K562 (cell line): ENCODE measurements around the gene MAN1B1. TPM values are rescaled to one million over a fixed set of nuclear protein-coding genes. Genes with fewer than 3 reads are reported as not detected.
A peak's percentile ranks its signal among the peaks of the same experiment; 100 is the strongest.

Experiments
- FUS ChIP-seq: fragments of 200-400 bp; formaldehyde crosslinking; optimal IDR thresholded peaks from 2 replicates; pipeline ENCODE3; 2017; ENCODE audit warnings: low read depth, low read length
- KLF16 ChIP-seq: IDR thresholded peaks from 2 replicates; pipeline ENCODE4 v1.6.1; 2016; ENCODE audit warnings: antibody characterized with exemption
- NEUROD1 ChIP-seq: fragments of 150-350 bp; IDR thresholded peaks from 2 replicates; pipeline ENCODE4 v1.6.1; 2014; ENCODE audit warnings: borderline replicate concordance, low read length, low read depth; ENCODE audit not compliant: partially characterized antibody
- NONO ChIP-seq, 2 experiments: fragments of 200-400 bp in 1 of 2; fragments of 450-650 bp in 1 of 2; formaldehyde crosslinking in 1 of 2; IDR thresholded peaks; 2 replicates each; pipeline ENCODE4 v1.6.1; 2017; ENCODE audit warnings: low read depth in 2 of 2, mild to moderate bottlenecking in 2 of 2, moderate library complexity in 2 of 2, low read length in 1 of 2
- RBFOX2 ChIP-seq: fragments of 200-400 bp; formaldehyde crosslinking; IDR thresholded peaks from 2 replicates; pipeline ENCODE4 v1.6.1; 2017; ENCODE audit warnings: low read depth, mild to moderate bottlenecking, low read length, moderate library complexity
- SP1 ChIP-seq: sonication (generic); formaldehyde crosslinking; IDR thresholded peaks from 2 replicates; pipeline ENCODE4 v1.8.1; 2022; ENCODE audit warnings: mild to moderate bottlenecking, missing genetic modification reagents
- SRSF3 ChIP-seq: fragments of 200-400 bp; formaldehyde crosslinking; IDR thresholded peaks from 2 replicates; pipeline ENCODE4 v1.6.1; 2016; ENCODE audit warnings: mild to moderate bottlenecking, low read length, moderate library complexity; ENCODE audit not compliant: insufficient read depth
- ZNF77 ChIP-seq: fragments of 250-450 bp; sonication (Bioruptor Pico); IDR thresholded peaks from 2 replicates; pipeline ENCODE4 v1.5.0; 2020
- polyA plus RNA-seq, 8 experiments: library from polyadenylated mRNA; depleted of rRNA in 4 of 8; stranded (reverse) in 5 of 8; unstranded in 3 of 8; fragments of >200 nt; fragmentation: Nextera tagmentation in 2 of 8; fragmentation: Illumina TruSeq in 1 of 8; extraction: Ambion mirVana in 2 of 8; extraction: Trizol in 1 of 8; gene quantifications; 2 replicates each; pipeline versions ENCODE4 v1.2.1 to v1.2.3, GENCODE V29; 2011 to 2014; ENCODE audit warnings: inconsistent platforms in 1 of 8, missing spikeins in 1 of 8
- total RNA-seq, 7 experiments: library from RNA; depleted of rRNA in 6 of 7; stranded (reverse); fragments of >200 nt in 6 of 7; fragmentation: Illumina TruSeq in 2 of 7; extraction: Trizol in 2 of 7; gene quantifications; 2 replicates each; pipeline versions ENCODE4 v1.2.1 to v1.2.3, GENCODE V29; 2011 to 2021; ENCODE audit warnings: low replicate concordance in 1 of 7
- TF ChIP-seq, protein P1 (sequence below): fragments of 250-450 bp; sonication (Bioruptor Pico); IDR thresholded peaks from 2 replicates; pipeline ENCODE4 v1.8.0; 2022; ENCODE audit warnings: moderate library complexity, mild to moderate bottlenecking, inconsistent platforms
- TF ChIP-seq, protein P2 (sequence below): IDR thresholded peaks from 2 replicates; pipeline ENCODE4 v1.6.1; 2016; ENCODE audit warnings: missing genetic modification characterization, missing compliant biosample characterization
- TF ChIP-seq, protein P3 (sequence below): IDR thresholded peaks from 3 replicates; pipeline ENCODE4 v1.6.1; 2011; ENCODE audit warnings: borderline replicate concordance, mild to moderate bottlenecking, moderate library complexity; ENCODE audit not compliant: insufficient read length; ENCODE audit errors: extremely low read depth
- TF ChIP-seq, protein P4 (sequence below), 3 experiments: fragments of 200-800 bp in 1 of 3; fragments of 250-450 bp in 1 of 3; fragments of 450-650 bp in 1 of 3; sonication (Bioruptor Pico) in 1 of 3; sonication (Bioruptor generic) in 1 of 3; formaldehyde crosslinking in 1 of 3; IDR thresholded peaks; 2 replicates each; pipeline versions ENCODE4 v1.6.1 to v1.8.0; 2016 to 2022; ENCODE audit warnings: mild to moderate bottlenecking in 2 of 3, missing genetic modification characterization in 2 of 3, missing compliant biosample characterization in 1 of 3, moderate library complexity in 1 of 3

Gene MAN1B1
- total and polyA plus RNA-seq, 9 of the 15 experiments (the other 6 are each of a cell fraction or from before 2014, with no cell fraction given) = 0.55 to 36.6 (median 27.3) TPM

DNA sequence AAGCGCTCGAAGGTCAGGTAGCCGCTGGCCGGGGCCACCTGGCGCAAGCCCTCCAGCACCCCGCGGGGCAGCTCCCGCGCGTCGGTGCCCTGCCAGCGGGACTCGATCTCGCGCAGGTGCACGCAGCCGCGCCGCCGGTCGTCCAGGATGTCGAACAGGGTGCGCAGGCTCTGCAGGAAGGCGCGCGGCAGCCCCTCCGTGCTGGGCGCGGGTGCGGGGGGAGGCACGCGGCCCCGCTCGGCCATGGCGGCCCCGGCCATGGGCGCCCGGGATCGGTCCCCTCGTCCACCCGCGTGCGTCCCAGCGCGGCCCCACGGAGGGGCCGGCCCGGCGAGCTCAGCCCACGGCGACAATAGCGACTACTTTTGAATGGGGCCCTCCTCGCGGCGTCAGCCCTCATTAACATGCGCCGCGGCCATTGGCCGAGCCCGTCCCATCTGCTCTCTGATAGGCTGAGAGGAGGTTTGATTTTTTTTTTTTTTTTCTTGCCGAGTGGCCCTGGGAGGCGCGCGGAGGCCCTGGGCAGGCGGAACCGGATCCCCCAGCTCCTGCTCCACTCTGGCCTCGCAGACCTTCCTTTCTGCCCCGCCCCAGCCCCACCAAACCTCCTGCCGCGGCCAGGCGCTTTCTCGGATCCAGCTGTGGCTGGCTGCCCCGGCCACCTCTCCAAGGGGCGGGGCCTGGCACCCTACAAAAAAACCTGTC is 16.4 kb upstream of the MAN1B1 start, which contains the start of gene SAPCD2 (continued):
- TF ChIP-seq, protein P1, sequence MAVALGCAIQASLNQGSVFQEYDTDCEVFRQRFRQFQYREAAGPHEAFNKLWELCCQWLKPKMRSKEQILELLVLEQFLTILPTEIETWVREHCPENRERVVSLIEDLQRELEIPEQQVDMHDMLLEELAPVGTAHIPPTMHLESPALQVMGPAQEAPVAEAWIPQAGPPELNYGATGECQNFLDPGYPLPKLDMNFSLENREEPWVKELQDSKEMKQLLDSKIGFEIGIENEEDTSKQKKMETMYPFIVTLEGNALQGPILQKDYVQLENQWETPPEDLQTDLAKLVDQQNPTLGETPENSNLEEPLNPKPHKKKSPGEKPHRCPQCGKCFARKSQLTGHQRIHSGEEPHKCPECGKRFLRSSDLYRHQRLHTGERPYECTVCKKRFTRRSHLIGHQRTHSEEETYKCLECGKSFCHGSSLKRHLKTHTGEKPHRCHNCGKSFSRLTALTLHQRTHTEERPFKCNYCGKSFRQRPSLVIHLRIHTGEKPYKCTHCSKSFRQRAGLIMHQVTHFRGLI (CRISPR knock-in tag) = no peak
- TF ChIP-seq, protein P2, sequence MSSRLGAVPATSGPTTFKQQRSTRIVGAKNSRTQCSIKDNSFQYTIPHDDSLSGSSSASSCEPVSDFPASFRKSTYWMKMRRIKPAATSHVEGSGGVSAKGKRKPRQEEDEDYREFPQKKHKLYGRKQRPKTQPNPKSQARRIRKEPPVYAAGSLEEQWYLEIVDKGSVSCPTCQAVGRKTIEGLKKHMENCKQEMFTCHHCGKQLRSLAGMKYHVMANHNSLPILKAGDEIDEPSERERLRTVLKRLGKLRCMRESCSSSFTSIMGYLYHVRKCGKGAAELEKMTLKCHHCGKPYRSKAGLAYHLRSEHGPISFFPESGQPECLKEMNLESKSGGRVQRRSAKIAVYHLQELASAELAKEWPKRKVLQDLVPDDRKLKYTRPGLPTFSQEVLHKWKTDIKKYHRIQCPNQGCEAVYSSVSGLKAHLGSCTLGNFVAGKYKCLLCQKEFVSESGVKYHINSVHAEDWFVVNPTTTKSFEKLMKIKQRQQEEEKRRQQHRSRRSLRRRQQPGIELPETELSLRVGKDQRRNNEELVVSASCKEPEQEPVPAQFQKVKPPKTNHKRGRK (tag) = no peak
- TF ChIP-seq, protein P3, sequence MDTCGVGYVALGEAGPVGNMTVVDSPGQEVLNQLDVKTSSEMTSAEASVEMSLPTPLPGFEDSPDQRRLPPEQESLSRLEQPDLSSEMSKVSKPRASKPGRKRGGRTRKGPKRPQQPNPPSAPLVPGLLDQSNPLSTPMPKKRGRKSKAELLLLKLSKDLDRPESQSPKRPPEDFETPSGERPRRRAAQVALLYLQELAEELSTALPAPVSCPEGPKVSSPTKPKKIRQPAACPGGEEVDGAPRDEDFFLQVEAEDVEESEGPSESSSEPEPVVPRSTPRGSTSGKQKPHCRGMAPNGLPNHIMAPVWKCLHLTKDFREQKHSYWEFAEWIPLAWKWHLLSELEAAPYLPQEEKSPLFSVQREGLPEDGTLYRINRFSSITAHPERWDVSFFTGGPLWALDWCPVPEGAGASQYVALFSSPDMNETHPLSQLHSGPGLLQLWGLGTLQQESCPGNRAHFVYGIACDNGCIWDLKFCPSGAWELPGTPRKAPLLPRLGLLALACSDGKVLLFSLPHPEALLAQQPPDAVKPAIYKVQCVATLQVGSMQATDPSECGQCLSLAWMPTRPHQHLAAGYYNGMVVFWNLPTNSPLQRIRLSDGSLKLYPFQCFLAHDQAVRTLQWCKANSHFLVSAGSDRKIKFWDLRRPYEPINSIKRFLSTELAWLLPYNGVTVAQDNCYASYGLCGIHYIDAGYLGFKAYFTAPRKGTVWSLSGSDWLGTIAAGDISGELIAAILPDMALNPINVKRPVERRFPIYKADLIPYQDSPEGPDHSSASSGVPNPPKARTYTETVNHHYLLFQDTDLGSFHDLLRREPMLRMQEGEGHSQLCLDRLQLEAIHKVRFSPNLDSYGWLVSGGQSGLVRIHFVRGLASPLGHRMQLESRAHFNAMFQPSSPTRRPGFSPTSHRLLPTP = peak; percentile 7
- TF ChIP-seq FUS = no peak
- peak; percentile 90 for TF ChIP-seq RBFOX2
- no peak for TF ChIP-seq SRSF3
- no peak for TF ChIP-seq ZNF77 (CRISPR knock-in tag)
- TF ChIP-seq NONO (IDR thresholded peaks at IDR 0.05; ENCODE audit: low read depth in 2 of 2, low read length in 1 of 2) = peak in 1 of 2 experiments; percentile 72
- TF ChIP-seq KLF16 = peak; percentile 57
- peak; percentile 8 for TF ChIP-seq NEUROD1
- no peak; the same call in none of the 2 replicates for TF ChIP-seq SP1
- TF ChIP-seq, protein P4, sequence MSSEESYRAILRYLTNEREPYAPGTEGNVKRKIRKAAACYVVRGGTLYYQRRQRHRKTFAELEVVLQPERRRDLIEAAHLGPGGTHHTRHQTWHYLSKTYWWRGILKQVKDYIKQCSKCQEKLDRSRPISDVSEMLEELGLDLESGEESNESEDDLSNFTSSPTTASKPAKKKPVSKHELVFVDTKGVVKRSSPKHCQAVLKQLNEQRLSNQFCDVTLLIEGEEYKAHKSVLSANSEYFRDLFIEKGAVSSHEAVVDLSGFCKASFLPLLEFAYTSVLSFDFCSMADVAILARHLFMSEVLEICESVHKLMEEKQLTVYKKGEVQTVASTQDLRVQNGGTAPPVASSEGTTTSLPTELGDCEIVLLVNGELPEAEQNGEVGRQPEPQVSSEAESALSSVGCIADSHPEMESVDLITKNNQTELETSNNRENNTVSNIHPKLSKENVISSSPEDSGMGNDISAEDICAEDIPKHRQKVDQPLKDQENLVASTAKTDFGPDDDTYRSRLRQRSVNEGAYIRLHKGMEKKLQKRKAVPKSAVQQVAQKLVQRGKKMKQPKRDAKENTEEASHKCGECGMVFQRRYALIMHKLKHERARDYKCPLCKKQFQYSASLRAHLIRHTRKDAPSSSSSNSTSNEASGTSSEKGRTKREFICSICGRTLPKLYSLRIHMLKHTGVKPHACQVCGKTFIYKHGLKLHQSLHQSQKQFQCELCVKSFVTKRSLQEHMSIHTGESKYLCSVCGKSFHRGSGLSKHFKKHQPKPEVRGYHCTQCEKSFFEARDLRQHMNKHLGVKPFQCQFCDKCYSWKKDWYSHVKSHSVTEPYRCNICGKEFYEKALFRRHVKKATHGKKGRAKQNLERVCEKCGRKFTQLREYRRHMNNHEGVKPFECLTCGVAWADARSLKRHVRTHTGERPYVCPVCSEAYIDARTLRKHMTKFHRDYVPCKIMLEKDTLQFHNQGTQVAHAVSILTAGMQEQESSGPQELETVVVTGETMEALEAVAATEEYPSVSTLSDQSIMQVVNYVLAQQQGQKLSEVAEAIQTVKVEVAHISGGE (CRISPR knock-in tag; IDR thresholded peaks at IDR 0.05) = peak in 1 of 3 experiments; percentile 66; a peak in 2 of 6 replicates
